H9 (cell line): Measurements from ENCODE around the gene NPTN. TPM values are rescaled to one million over a fixed set of nuclear protein-coding genes. Genes with fewer than 3 reads are reported as not detected.
"Not testable (repeated sequence)": the region's sequence is repeated elsewhere in the genome, so short reads cannot be mapped to it uniquely, and the experiment has no call there.

ENCODE experiments used
- DNase-seq: peaks from one replicate; pipeline ENCODE4 v3.0.0-alpha.2; 2017
- H2AFZ ChIP-seq: one replicate; pipeline ENCODE4 v1.6.1; 2013; ENCODE audit warnings: mild to moderate bottlenecking, low read length, control low read depth, moderate library complexity
- H2AK5ac ChIP-seq: 2 replicates; pipeline ENCODE4 v1.6.1; 2013; ENCODE audit warnings: low read length, control low read depth, mixed read lengths; ENCODE audit not compliant: insufficient read length
- H2BK120ac ChIP-seq: one replicate; pipeline ENCODE4 v1.6.1; 2013; ENCODE audit warnings: low read depth, mild to moderate bottlenecking, low read length, control low read depth, inconsistent platforms; ENCODE audit not compliant: poor library complexity, severe bottlenecking
- H2BK12ac ChIP-seq: 2 replicates; pipeline ENCODE4 v1.6.1; 2013; ENCODE audit warnings: low read length, control low read depth, mixed read lengths, low read depth; ENCODE audit not compliant: insufficient read length
- H2BK15ac ChIP-seq: 2 replicates; pipeline ENCODE4 v1.6.1; 2013; ENCODE audit warnings: low read depth, low read length, control low read depth
- H2BK20ac ChIP-seq: one replicate; pipeline ENCODE4 v1.6.1; 2013; ENCODE audit warnings: low read depth, mild to moderate bottlenecking, low read length, control low read depth, inconsistent platforms; ENCODE audit not compliant: poor library complexity, severe bottlenecking
- H2BK5ac ChIP-seq: 2 replicates; pipeline ENCODE4 v1.6.1; 2013; ENCODE audit warnings: low read length, control low read depth, mixed read lengths; ENCODE audit not compliant: insufficient read length
- H3K14ac ChIP-seq: 2 replicates; pipeline ENCODE4 v1.6.1; 2013; ENCODE audit warnings: low read length, control low read depth; ENCODE audit not compliant: insufficient read depth
- H3K18ac ChIP-seq: 2 replicates; pipeline ENCODE4 v1.6.1; 2013; ENCODE audit warnings: low read depth, mild to moderate bottlenecking, mixed read lengths, low read length, control low read depth; ENCODE audit not compliant: insufficient read length
- H3K23ac ChIP-seq: 2 replicates; pipeline ENCODE4 v1.6.1; 2013; ENCODE audit warnings: low read length, control low read depth, mixed read lengths, low read depth; ENCODE audit not compliant: insufficient read length
- H3K23me2 ChIP-seq: 2 replicates; pipeline ENCODE4 v1.6.1; 2013; ENCODE audit warnings: low read depth, mild to moderate bottlenecking, mixed read lengths, low read length, control low read depth; ENCODE audit not compliant: insufficient read length, poor library complexity, severe bottlenecking
- H3K27ac ChIP-seq: 2 replicates; pipeline ENCODE4 v1.5.1; 2013; ENCODE audit warnings: low read length, control low read depth, mixed read lengths, low read depth; ENCODE audit not compliant: insufficient read length
- H3K27me3 ChIP-seq: 2 replicates; pipeline ENCODE4 v1.6.1; 2013; ENCODE audit warnings: low read length, control low read depth, inconsistent platforms; ENCODE audit not compliant: insufficient read depth
- H3K4ac ChIP-seq: 2 replicates; pipeline ENCODE4 v1.6.1; 2013; ENCODE audit warnings: low read depth, mild to moderate bottlenecking, control low read depth, inconsistent platforms, low read length, moderate library complexity
- H3K4me1 ChIP-seq: 2 replicates; pipeline ENCODE4 v1.6.1; 2013; ENCODE audit warnings: low read length, control low read depth, inconsistent platforms; ENCODE audit not compliant: insufficient read depth
- H3K4me2 ChIP-seq: 2 replicates; pipeline ENCODE4 v1.6.1; 2013; ENCODE audit warnings: low read length, control low read depth, mixed read lengths; ENCODE audit not compliant: insufficient read length, insufficient read depth
- H3K56ac ChIP-seq: 2 replicates; pipeline ENCODE4 v1.6.1; 2013; ENCODE audit warnings: low read depth, mild to moderate bottlenecking, mixed read lengths, low read length, control low read depth; ENCODE audit not compliant: insufficient read length
- H3K79me1 ChIP-seq: 2 replicates; pipeline ENCODE4 v1.6.1; 2013; ENCODE audit warnings: low read depth, mild to moderate bottlenecking, moderate library complexity, low read length, control low read depth, inconsistent platforms; ENCODE audit not compliant: insufficient read depth, poor library complexity, severe bottlenecking
- H3K79me2 ChIP-seq: 2 replicates; pipeline ENCODE4 v1.6.1; 2013; ENCODE audit warnings: low read length, control low read depth, inconsistent platforms; ENCODE audit not compliant: insufficient read depth
- H3K9ac ChIP-seq: 2 replicates; pipeline ENCODE4 v1.6.1; 2013; ENCODE audit warnings: low read length, control low read depth, mixed read lengths; ENCODE audit not compliant: insufficient read length; ENCODE audit errors: extremely low read depth
- H3K9me3 ChIP-seq: one replicate; pipeline ENCODE4 v1.6.1; 2013; ENCODE audit warnings: low read depth, low read length, inconsistent platforms; ENCODE audit not compliant: control insufficient read depth
- H3T11ph ChIP-seq: one replicate; pipeline ENCODE4 v1.6.1; 2013; ENCODE audit warnings: mild to moderate bottlenecking, low read length, control low read depth, inconsistent platforms
- H4K20me1 ChIP-seq: one replicate; pipeline ENCODE4 v1.6.1; 2013; ENCODE audit not compliant: control insufficient read depth, insufficient read length, insufficient read depth
- H4K5ac ChIP-seq: 2 replicates; pipeline ENCODE4 v1.6.1; 2013; ENCODE audit warnings: low read depth, mild to moderate bottlenecking, mixed read lengths, low read length, control low read depth; ENCODE audit not compliant: insufficient read length
- H4K8ac ChIP-seq: replicated peaks from 2 replicates; pipeline ENCODE4 v1.6.1; 2013; ENCODE audit warnings: low read length, control low read depth, mixed read lengths, low read depth; ENCODE audit not compliant: insufficient read length
- H4K91ac ChIP-seq: 2 replicates; pipeline ENCODE4 v1.6.1; 2013; ENCODE audit warnings: low read depth, mild to moderate bottlenecking, moderate library complexity, mixed read lengths, low read length, control low read depth; ENCODE audit not compliant: insufficient read length
- H3K27ac Mint-ChIP-seq, 3 experiments: 2 replicates in 2 of 3; 3 replicates in 1 of 3; pipeline ENCODE4 v1.8.0; 2020 to 2021; ENCODE audit warnings: mixed read lengths in 3 of 3, mild to moderate bottlenecking in 1 of 3, moderate library complexity in 1 of 3
- H3K27me3 Mint-ChIP-seq: 2 replicates; pipeline ENCODE4 v1.8.0; 2021; ENCODE audit warnings: low read depth, mild to moderate bottlenecking, moderate library complexity, mixed read lengths
- H3K36me3 Mint-ChIP-seq, 3 experiments: 2 replicates in 2 of 3; 3 replicates in 1 of 3; pipeline ENCODE4 v1.8.0; 2020 to 2021; ENCODE audit warnings: low read depth in 3 of 3, mixed read lengths in 3 of 3; ENCODE audit not compliant: insufficient read depth in 1 of 3
- H3K4me1 Mint-ChIP-seq, 2 experiments: 2 replicates each; pipeline ENCODE4 v1.8.0; 2020; ENCODE audit warnings: mixed read lengths in 2 of 2
- H3K4me3 Mint-ChIP-seq, 2 experiments: 2 replicates in 1 of 2; 3 replicates in 1 of 2; pipeline ENCODE4 v1.8.0; 2020 to 2021; ENCODE audit warnings: mild to moderate bottlenecking in 2 of 2, mixed read lengths in 2 of 2, moderate library complexity in 1 of 2
- H3K9me3 Mint-ChIP-seq, 2 experiments: 2 replicates in 1 of 2; 3 replicates in 1 of 2; pipeline ENCODE4 v1.8.0; 2020; ENCODE audit warnings: mild to moderate bottlenecking in 2 of 2, mixed read lengths in 2 of 2, moderate library complexity in 1 of 2
- CTCF ChIP-seq: fragments of 200-600 bp; sonication (generic); conservative IDR thresholded peaks from 3 replicates; pipeline ENCODE4 v1.8.0; 2021; ENCODE audit warnings: antibody characterized with exemption, mild to moderate bottlenecking
- WGBS: extraction: QIAGEN DNeasy Blood & Tissue Kit; methylation state at CpG from one replicate; pipeline ENCODE4 v1.1.7; 2013; ENCODE audit warnings: missing lambda C conversion rate, low lambda C conversion rate, mixed read lengths; ENCODE audit not compliant: insufficient read length; ENCODE audit errors: extremely low coverage; 5-methylcytosine and 5-hydroxymethylcytosine counted together
- total RNA-seq: library from RNA; stranded (reverse); gene quantifications from 2 replicates; pipeline ENCODE4 v1.2.1, GENCODE V29; 2021

Gene NPTN
- total RNA-seq, 1 experiment from 2014 or later, result 89.1 TPM

DNA sequence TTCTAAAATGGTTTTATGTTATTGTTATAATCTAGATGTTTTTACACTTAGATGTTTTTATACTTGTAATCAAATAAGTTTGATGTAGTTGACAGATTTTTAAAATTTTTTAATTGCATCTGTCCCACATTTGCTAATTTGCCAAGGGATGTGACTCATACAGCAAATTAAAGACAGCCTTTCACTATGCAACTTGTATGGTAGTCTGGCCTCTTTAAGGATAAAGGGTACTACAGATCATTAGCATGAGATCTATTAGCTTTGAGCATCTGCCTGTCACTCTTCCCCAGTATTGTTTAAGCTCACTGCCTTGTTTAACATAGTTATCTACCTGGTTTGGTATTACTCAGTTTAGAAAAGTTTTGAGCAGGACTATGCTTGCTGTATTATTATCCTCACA lies 83.0 kb downstream of the NPTN start:
- Mint-ChIP-seq H3K27ac (no peak overlapping the region), H3K9me3 (no peaks in the 10 kb centered on the region), H3K27me3 (no peaks in the 10 kb centered on the region), H3K4me1 (peaks cover 17 to 18% of the 10 kb centered on the region in 2 experiments), H3K4me3 (no peak overlapping the region), H3K36me3 (no peaks in the 10 kb centered on the region)
- Histone ChIP-seq H3K23ac (no peak overlapping the region), H2BK5ac (no peak overlapping the region), H3K56ac (no peak overlapping the region), H3K4ac (no peak overlapping the region), H2BK120ac (no peak overlapping the region), H3K9me3 (no peaks in the 10 kb centered on the region), H2BK12ac (no peak overlapping the region), H2AK5ac (no peak overlapping the region), H2BK20ac (no peak overlapping the region), H3T11ph (no peak overlapping the region), H3K79me1 (no peaks in the 10 kb centered on the region), H3K4me2 (no peak overlapping the region), H2BK15ac (no peak overlapping the region), H4K5ac (no peak overlapping the region), H3K4me1 (peaks cover 8% of the 10 kb centered on the region), H3K79me2 (no peaks in the 10 kb centered on the region), H3K18ac (no peak overlapping the region), H4K91ac (no peak overlapping the region), H4K20me1 (peaks cover 1% of the 10 kb centered on the region), H3K27me3 (no peaks in the 10 kb centered on the region), H4K8ac (no peak overlapping the region), H2AFZ (no peak overlapping the region), H3K23me2 (no peaks in the 10 kb centered on the region), H3K14ac (no peak overlapping the region), H3K9ac (no peak overlapping the region), H3K27ac (no peak overlapping the region)
- no peak for DNase-seq
- TF ChIP-seq CTCF, result no peak

- H2BK12ac ChIP-seq, H3K27ac Mint-ChIP-seq, H3K18ac ChIP-seq, H2AFZ ChIP-seq, H3K56ac ChIP-seq, H4K20me1 ChIP-seq, H2BK5ac ChIP-seq, H3K9me3 Mint-ChIP-seq, H3K27me3 Mint-ChIP-seq, H4K91ac ChIP-seq, H3K27me3 ChIP-seq, H3K4ac ChIP-seq, H4K8ac ChIP-seq, H3T11ph ChIP-seq, H3K4me1 Mint-ChIP-seq, H3K4me2 ChIP-seq, H3K9me3 ChIP-seq, H3K4me3 Mint-ChIP-seq, H3K36me3 Mint-ChIP-seq, H3K23ac ChIP-seq, H3K4me1 ChIP-seq, H3K23me2 ChIP-seq, H2BK15ac ChIP-seq, H2BK20ac ChIP-seq, H2BK120ac ChIP-seq, H3K27ac ChIP-seq, H3K79me1 ChIP-seq, H2AK5ac ChIP-seq, DNase-seq, H3K79me2 ChIP-seq, H3K14ac ChIP-seq, H3K9ac ChIP-seq, H4K5ac ChIP-seq: not testable (repeated sequence)
- WGBS, result no CpG with 5 or more reads among the region's 3 CpGs
These were observed 84.3 kb downstream of the NPTN start for GRCh38 chr15:73548925-73549324.
